GM12878 (cell line): Measurements from ENCODE around the gene SLC24A3. TPM values are rescaled to one million over a fixed set of nuclear protein-coding genes. Genes with fewer than 3 reads are reported as not detected.

Source experiments
- ATAC-seq: fragments of 200-7000 bp; cut with Tn5 transposase; 3 replicates; pipeline ENCODE4 v1.9.1; 2020; ENCODE audit warnings: mild to moderate bottlenecking, moderate library complexity
- BruUV-seq: library from RNA; stranded (reverse); fragments of 400-500 nt; replicated peaks from 2 replicates; lab custom pipeline; 2021; lab: Mats Ljungman, UMichigan
- CTCF ChIA-PET: fragments of 300-600 bp; sonication (Branson Sonifier 250); formaldehyde crosslinking; extraction: SDS; loops from one replicate; lab custom pipeline; 2021; ENCODE audit warnings: inconsistent platforms; lab: Yijun Ruan, JAX
- POLR2A ChIA-PET: fragments of 350-600 bp; formaldehyde crosslinking; extraction: SDS; loops from one replicate; lab custom pipeline; 2021; ENCODE audit warnings: inconsistent platforms; lab: Charles Lee
- RAD21 ChIA-PET: fragments of 300-600 bp; sonication (Branson Sonifier 250); formaldehyde crosslinking; loops from one replicate; lab custom pipeline; 2023; ENCODE audit warnings: antibody characterized with exemption; ENCODE audit not compliant: unreplicated experiment; lab: Charles Lee
- SMC1A ChIA-PET: fragments of 300-600 bp; sonication (Branson Sonifier 250); formaldehyde crosslinking; loops from one replicate; lab custom pipeline; 2023; ENCODE audit not compliant: unreplicated experiment, uncharacterized antibody; lab: Charles Lee
- DNase-seq: peaks from one replicate; pipeline ENCODE4 v3.0.0-alpha.2; 2011; ENCODE audit warnings: low read depth, low spot score
- FAIRE-seq: peaks from 3 replicates; lab custom pipeline; 2011; peaks lifted over from hg19 to GRCh38; lab: Jason Lieb, UNC
- H2AFZ ChIP-seq: 2 replicates; pipeline ENCODE4 v1.6.0; 2011; ENCODE audit warnings: low read depth, low read length, control low read depth; ENCODE audit not compliant: control insufficient read depth
- H3K27ac ChIP-seq: 2 replicates; pipeline ENCODE4 v1.5.1; 2011; ENCODE audit warnings: control low read depth; ENCODE audit not compliant: control insufficient read depth, insufficient read depth
- H3K27me3 ChIP-seq, 2 experiments: replicated peaks in 1 of 2; 2 replicates each; pipeline versions ENCODE4 v1.6.0 to v1.6.1; 2011; ENCODE audit warnings: low read length in 1 of 2; ENCODE audit not compliant: control insufficient read depth in 2 of 2, insufficient read depth in 2 of 2
- H3K36me3 ChIP-seq, 2 experiments: 2 replicates each; pipeline ENCODE4 v1.5.1; 2011; ENCODE audit warnings: low read length in 1 of 2; ENCODE audit not compliant: control insufficient read depth in 2 of 2, insufficient read depth in 2 of 2
- H3K4me1 ChIP-seq: 2 replicates; pipeline ENCODE4 v1.6.1; 2011; ENCODE audit warnings: mild to moderate bottlenecking, low read length, moderate library complexity, mixed read lengths; ENCODE audit not compliant: control insufficient read depth, insufficient read depth
- H3K4me2 ChIP-seq: 2 replicates; pipeline ENCODE4 v1.6.0; 2011; ENCODE audit warnings: control low read depth; ENCODE audit not compliant: control insufficient read depth, insufficient read depth
- H3K4me3 ChIP-seq: fragments of 200-600 bp; sonication (generic); 2 replicates; pipeline ENCODE4 v1.5.1; 2016
- H3K79me2 ChIP-seq: 2 replicates; pipeline ENCODE4 v1.6.0; 2011; ENCODE audit warnings: low read length; ENCODE audit not compliant: control insufficient read depth, insufficient read depth
- H3K9ac ChIP-seq: 2 replicates; pipeline ENCODE4 v1.8.0; 2011; ENCODE audit warnings: low read length, control low read depth, mixed read lengths; ENCODE audit not compliant: control insufficient read depth, insufficient read depth
- H3K9me3 ChIP-seq: replicated peaks from 3 replicates; pipeline ENCODE4 v1.5.1; 2011; ENCODE audit warnings: mild to moderate bottlenecking, low read length; ENCODE audit not compliant: control insufficient read depth, insufficient read depth
- H4K20me1 ChIP-seq: 2 replicates; pipeline ENCODE4 v1.6.0; 2011; ENCODE audit not compliant: control insufficient read depth, insufficient read depth
- ATF3 ChIP-seq: IDR thresholded peaks from 2 replicates; pipeline ENCODE4 v1.6.1; 2011; ENCODE audit warnings: low read depth, mild to moderate bottlenecking, low read length, moderate library complexity, borderline replicate concordance; ENCODE audit errors: extremely low read depth
- BRCA1 ChIP-seq: IDR thresholded peaks from 2 replicates; pipeline ENCODE4 v1.6.1; 2011; ENCODE audit warnings: low read depth, low read length, improper control_type of control experiment
- CTCF ChIP-seq, 3 experiments: IDR thresholded peaks in 2 of 3; conservative IDR thresholded peaks in 1 of 3; 2 replicates each; pipeline ENCODE4 v1.5.1; 2011; ENCODE audit warnings: low read depth in 3 of 3, low read length in 3 of 3, mild to moderate bottlenecking in 3 of 3, control low read depth in 2 of 3, moderate library complexity in 2 of 3, inconsistent platforms in 1 of 3, mixed read lengths in 1 of 3; ENCODE audit not compliant: control insufficient read depth in 2 of 3, insufficient read depth in 1 of 3; ENCODE audit errors: extremely low read depth in 1 of 3
- ESRRA ChIP-seq: IDR thresholded peaks from 2 replicates; pipeline ENCODE4 v1.6.1; 2012; ENCODE audit warnings: mild to moderate bottlenecking, low read length, improper control_type of control experiment
- MEF2A ChIP-seq: IDR thresholded peaks from 2 replicates; pipeline ENCODE4 v1.6.1; 2011; ENCODE audit warnings: low read depth, mild to moderate bottlenecking, low read length, moderate library complexity; ENCODE audit not compliant: insufficient read depth
- MTA2 ChIP-seq: fragments of 450-650 bp; IDR thresholded peaks from 2 replicates; pipeline ENCODE4 v1.6.1; 2016; ENCODE audit warnings: low read depth, mild to moderate bottlenecking, moderate library complexity
- RAD21 ChIP-seq: IDR thresholded peaks from 2 replicates; pipeline ENCODE4 v1.6.1; 2011; ENCODE audit warnings: mild to moderate bottlenecking, low read depth, low read length, moderate library complexity; ENCODE audit not compliant: insufficient read depth
- RAD51 ChIP-seq: fragments of 450-650 bp; IDR thresholded peaks from 2 replicates; pipeline ENCODE4 v1.6.1; 2016; ENCODE audit warnings: moderate library complexity, mild to moderate bottlenecking, inconsistent platforms
- SIX5 ChIP-seq: IDR thresholded peaks from 2 replicates; pipeline ENCODE4 v1.6.1; 2011; ENCODE audit warnings: mild to moderate bottlenecking, low read depth, low read length, moderate library complexity; ENCODE audit not compliant: severe bottlenecking
- USF1 ChIP-seq: IDR thresholded peaks from 2 replicates; pipeline ENCODE4 v1.6.1; 2011; ENCODE audit warnings: borderline replicate concordance, low read depth, mild to moderate bottlenecking, moderate library complexity, mixed read lengths, low read length; ENCODE audit not compliant: insufficient read depth; ENCODE audit errors: extremely low read length
- ZBED1 ChIP-seq: IDR thresholded peaks from 2 replicates; pipeline ENCODE4 v1.6.1; 2016; ENCODE audit warnings: borderline replicate concordance
- WGBS: methylation state at CpG from one replicate; pipeline ENCODE4 v1.1.6; 2016; ENCODE audit warnings: low lambda C conversion rate; ENCODE audit not compliant: insufficient replicate concordance, insufficient coverage; ENCODE audit errors: missing lambda C conversion rate; 5-methylcytosine and 5-hydroxymethylcytosine counted together
- in situ Hi-C: fragments of 300-500 bp; cut with MboI; formaldehyde crosslinking; loops from 9 replicates; pipeline ENCODE4 v1.14.3; 2018; ENCODE audit warnings: mixed read lengths
- intact Hi-C: fragments of 100-400 bp; cut with micrococcal nuclease; formaldehyde crosslinking; loops from one replicate; pipeline ENCODE4 v1.14.2; 2022; ENCODE audit not compliant: unreplicated experiment
- polyA plus RNA-seq, 11 experiments: library from polyadenylated mRNA; depleted of rRNA in 4 of 11; unstranded in 6 of 11; stranded (reverse) in 5 of 11; fragments of >200 nt; fragmentation: Nextera tagmentation in 4 of 11; fragmentation: Illumina TruSeq in 1 of 11; extraction: Ambion mirVana in 4 of 11; extraction: Trizol in 1 of 11; gene quantifications; 1 replicate in 1 of 11; 2 replicates in 10 of 11; pipeline versions ENCODE4 v1.2.1 to v1.2.3, GENCODE V29; 2011 to 2016; ENCODE audit warnings: inconsistent platforms in 2 of 11, missing spikeins in 2 of 11, low read depth in 1 of 11
- total RNA-seq, 4 experiments: library from RNA; depleted of rRNA in 3 of 4; stranded (reverse); fragments of >200 nt in 3 of 4; fragmentation: Illumina TruSeq in 1 of 4; extraction: Trizol in 1 of 4; gene quantifications; 2 replicates each; pipeline versions ENCODE4 v1.2.1 to v1.2.3, GENCODE V29; 2013 to 2021

The SLC24A3 gene
- total and polyA plus RNA-seq, 10 of the 15 experiments (the other 5 are each of a cell fraction or from before 2014, with no cell fraction given) = 0.04 TPM; not detected in 9

GRCh38 chr20:19603376-19603750, 390.9 kb downstream of the SLC24A3 start:
- CTCF ChIA-PET = no interaction called here
- Histone ChIP-seq H4K20me1 (peaks cover 3% of the 10 kb centered on the region; the same call in 1 of the 2 replicates), H3K9ac (no peak overlapping the region), H3K27me3 (peaks cover 0 to 3% of the 10 kb centered on the region in 2 experiments; a peak in 2 of 4 replicates), H3K79me2 (no peaks in the 10 kb centered on the region), H3K36me3 (no peaks in the 10 kb centered on the region), H3K4me2 (no peak overlapping the region), H2AFZ (no peak overlapping the region), H3K9me3 (no peaks in the 10 kb centered on the region), H3K4me3 (no peak overlapping the region), H3K4me1 (no peaks in the 10 kb centered on the region), H3K27ac (no peak overlapping the region)
- FAIRE-seq (no peak), DNase-seq (no peak), ATAC-seq (no peak)
- 16% methylated on average over 5 of the region's 6 CpGs for WGBS
- TF ChIP-seq SIX5 (no peak), ESRRA (no peak), USF1 (no peak), ATF3 (no peak), ZBED1 (no peak), MEF2A (no peak), MTA2 (no peak), RAD51 (no peak), CTCF (IDR thresholded peaks at IDR 0.05 in 2 of 3, conservative IDR thresholded peaks at IDR 0.05 in 1 of 3; ENCODE audit: control insufficient read depth in 2 of 3, extremely low read depth in 1 of 3, insufficient read depth in 1 of 3, low read depth in 3 of 3, low read length in 3 of 3) (no peak), BRCA1 (no peak), RAD21 (no peak)
- POLR2A ChIA-PET = no interaction called here
- RAD21 ChIA-PET = no interaction called here
- in situ Hi-C loops (no loop called here), intact Hi-C loops (no loop called here)
- SMC1A ChIA-PET = no interaction called here
- BruUV-seq = no TSS peak
